H9 (cell line): Measurements from ENCODE around the gene TRAF3IP1. TPM values are rescaled to one million over a fixed set of nuclear protein-coding genes. Genes with fewer than 3 reads are reported as not detected.

Experiments used
- DNase-seq: peaks from one replicate; pipeline ENCODE4 v3.0.0-alpha.2; 2017
- H2AFZ ChIP-seq: one replicate; pipeline ENCODE4 v1.6.1; 2013; ENCODE audit warnings: mild to moderate bottlenecking, low read length, control low read depth, moderate library complexity
- H2AK5ac ChIP-seq: 2 replicates; pipeline ENCODE4 v1.6.1; 2013; ENCODE audit warnings: low read length, control low read depth, mixed read lengths; ENCODE audit not compliant: insufficient read length
- H2BK120ac ChIP-seq: one replicate; pipeline ENCODE4 v1.6.1; 2013; ENCODE audit warnings: low read depth, mild to moderate bottlenecking, low read length, control low read depth, inconsistent platforms; ENCODE audit not compliant: poor library complexity, severe bottlenecking
- H2BK12ac ChIP-seq: 2 replicates; pipeline ENCODE4 v1.6.1; 2013; ENCODE audit warnings: low read length, control low read depth, mixed read lengths, low read depth; ENCODE audit not compliant: insufficient read length
- H2BK15ac ChIP-seq: 2 replicates; pipeline ENCODE4 v1.6.1; 2013; ENCODE audit warnings: low read depth, low read length, control low read depth
- H2BK20ac ChIP-seq: one replicate; pipeline ENCODE4 v1.6.1; 2013; ENCODE audit warnings: low read depth, mild to moderate bottlenecking, low read length, control low read depth, inconsistent platforms; ENCODE audit not compliant: poor library complexity, severe bottlenecking
- H2BK5ac ChIP-seq: 2 replicates; pipeline ENCODE4 v1.6.1; 2013; ENCODE audit warnings: low read length, control low read depth, mixed read lengths; ENCODE audit not compliant: insufficient read length
- H3K14ac ChIP-seq: 2 replicates; pipeline ENCODE4 v1.6.1; 2013; ENCODE audit warnings: low read length, control low read depth; ENCODE audit not compliant: insufficient read depth
- H3K18ac ChIP-seq: 2 replicates; pipeline ENCODE4 v1.6.1; 2013; ENCODE audit warnings: low read depth, mild to moderate bottlenecking, mixed read lengths, low read length, control low read depth; ENCODE audit not compliant: insufficient read length
- H3K23ac ChIP-seq: 2 replicates; pipeline ENCODE4 v1.6.1; 2013; ENCODE audit warnings: low read length, control low read depth, mixed read lengths, low read depth; ENCODE audit not compliant: insufficient read length
- H3K23me2 ChIP-seq: 2 replicates; pipeline ENCODE4 v1.6.1; 2013; ENCODE audit warnings: low read depth, mild to moderate bottlenecking, mixed read lengths, low read length, control low read depth; ENCODE audit not compliant: insufficient read length, poor library complexity, severe bottlenecking
- H3K27ac ChIP-seq: 2 replicates; pipeline ENCODE4 v1.5.1; 2013; ENCODE audit warnings: low read length, control low read depth, mixed read lengths, low read depth; ENCODE audit not compliant: insufficient read length
- H3K27me3 ChIP-seq: 2 replicates; pipeline ENCODE4 v1.6.1; 2013; ENCODE audit warnings: low read length, control low read depth, inconsistent platforms; ENCODE audit not compliant: insufficient read depth
- H3K4ac ChIP-seq: 2 replicates; pipeline ENCODE4 v1.6.1; 2013; ENCODE audit warnings: low read depth, mild to moderate bottlenecking, control low read depth, inconsistent platforms, low read length, moderate library complexity
- H3K4me1 ChIP-seq: 2 replicates; pipeline ENCODE4 v1.6.1; 2013; ENCODE audit warnings: low read length, control low read depth, inconsistent platforms; ENCODE audit not compliant: insufficient read depth
- H3K4me2 ChIP-seq: 2 replicates; pipeline ENCODE4 v1.6.1; 2013; ENCODE audit warnings: low read length, control low read depth, mixed read lengths; ENCODE audit not compliant: insufficient read length, insufficient read depth
- H3K56ac ChIP-seq: 2 replicates; pipeline ENCODE4 v1.6.1; 2013; ENCODE audit warnings: low read depth, mild to moderate bottlenecking, mixed read lengths, low read length, control low read depth; ENCODE audit not compliant: insufficient read length
- H3K79me1 ChIP-seq: 2 replicates; pipeline ENCODE4 v1.6.1; 2013; ENCODE audit warnings: low read depth, mild to moderate bottlenecking, moderate library complexity, low read length, control low read depth, inconsistent platforms; ENCODE audit not compliant: insufficient read depth, poor library complexity, severe bottlenecking
- H3K79me2 ChIP-seq: 2 replicates; pipeline ENCODE4 v1.6.1; 2013; ENCODE audit warnings: low read length, control low read depth, inconsistent platforms; ENCODE audit not compliant: insufficient read depth
- H3K9ac ChIP-seq: 2 replicates; pipeline ENCODE4 v1.6.1; 2013; ENCODE audit warnings: low read length, control low read depth, mixed read lengths; ENCODE audit not compliant: insufficient read length; ENCODE audit errors: extremely low read depth
- H3K9me3 ChIP-seq: one replicate; pipeline ENCODE4 v1.6.1; 2013; ENCODE audit warnings: low read depth, low read length, inconsistent platforms; ENCODE audit not compliant: control insufficient read depth
- H3T11ph ChIP-seq: one replicate; pipeline ENCODE4 v1.6.1; 2013; ENCODE audit warnings: mild to moderate bottlenecking, low read length, control low read depth, inconsistent platforms
- H4K20me1 ChIP-seq: one replicate; pipeline ENCODE4 v1.6.1; 2013; ENCODE audit not compliant: control insufficient read depth, insufficient read length, insufficient read depth
- H4K5ac ChIP-seq: 2 replicates; pipeline ENCODE4 v1.6.1; 2013; ENCODE audit warnings: low read depth, mild to moderate bottlenecking, mixed read lengths, low read length, control low read depth; ENCODE audit not compliant: insufficient read length
- H4K8ac ChIP-seq: replicated peaks from 2 replicates; pipeline ENCODE4 v1.6.1; 2013; ENCODE audit warnings: low read length, control low read depth, mixed read lengths, low read depth; ENCODE audit not compliant: insufficient read length
- H4K91ac ChIP-seq: 2 replicates; pipeline ENCODE4 v1.6.1; 2013; ENCODE audit warnings: low read depth, mild to moderate bottlenecking, moderate library complexity, mixed read lengths, low read length, control low read depth; ENCODE audit not compliant: insufficient read length
- H3K27ac Mint-ChIP-seq, 3 experiments: 2 replicates in 2 of 3; 3 replicates in 1 of 3; pipeline ENCODE4 v1.8.0; 2020 to 2021; ENCODE audit warnings: mixed read lengths in 3 of 3, mild to moderate bottlenecking in 1 of 3, moderate library complexity in 1 of 3
- H3K27me3 Mint-ChIP-seq: 2 replicates; pipeline ENCODE4 v1.8.0; 2021; ENCODE audit warnings: low read depth, mild to moderate bottlenecking, moderate library complexity, mixed read lengths
- H3K36me3 Mint-ChIP-seq, 3 experiments: 2 replicates in 2 of 3; 3 replicates in 1 of 3; pipeline ENCODE4 v1.8.0; 2020 to 2021; ENCODE audit warnings: low read depth in 3 of 3, mixed read lengths in 3 of 3; ENCODE audit not compliant: insufficient read depth in 1 of 3
- H3K4me1 Mint-ChIP-seq, 2 experiments: 2 replicates each; pipeline ENCODE4 v1.8.0; 2020; ENCODE audit warnings: mixed read lengths in 2 of 2
- H3K4me3 Mint-ChIP-seq, 2 experiments: 2 replicates in 1 of 2; 3 replicates in 1 of 2; pipeline ENCODE4 v1.8.0; 2020 to 2021; ENCODE audit warnings: mild to moderate bottlenecking in 2 of 2, mixed read lengths in 2 of 2, moderate library complexity in 1 of 2
- H3K9me3 Mint-ChIP-seq, 2 experiments: 2 replicates in 1 of 2; 3 replicates in 1 of 2; pipeline ENCODE4 v1.8.0; 2020; ENCODE audit warnings: mild to moderate bottlenecking in 2 of 2, mixed read lengths in 2 of 2, moderate library complexity in 1 of 2
- WGBS: extraction: QIAGEN DNeasy Blood & Tissue Kit; methylation state at CpG from one replicate; pipeline ENCODE4 v1.1.7; 2013; ENCODE audit warnings: missing lambda C conversion rate, low lambda C conversion rate, mixed read lengths; ENCODE audit not compliant: insufficient read length; ENCODE audit errors: extremely low coverage; 5-methylcytosine and 5-hydroxymethylcytosine counted together
- total RNA-seq: library from RNA; stranded (reverse); gene quantifications from 2 replicates; pipeline ENCODE4 v1.2.1, GENCODE V29; 2021
- TF ChIP-seq, protein P1 (sequence below): fragments of 200-600 bp; sonication (generic); conservative IDR thresholded peaks from 3 replicates; pipeline ENCODE4 v1.8.0; 2021; ENCODE audit warnings: antibody characterized with exemption, mild to moderate bottlenecking

Gene TRAF3IP1
- total RNA-seq, 1 experiment from 2014 or later = 16.4 TPM

DNA sequence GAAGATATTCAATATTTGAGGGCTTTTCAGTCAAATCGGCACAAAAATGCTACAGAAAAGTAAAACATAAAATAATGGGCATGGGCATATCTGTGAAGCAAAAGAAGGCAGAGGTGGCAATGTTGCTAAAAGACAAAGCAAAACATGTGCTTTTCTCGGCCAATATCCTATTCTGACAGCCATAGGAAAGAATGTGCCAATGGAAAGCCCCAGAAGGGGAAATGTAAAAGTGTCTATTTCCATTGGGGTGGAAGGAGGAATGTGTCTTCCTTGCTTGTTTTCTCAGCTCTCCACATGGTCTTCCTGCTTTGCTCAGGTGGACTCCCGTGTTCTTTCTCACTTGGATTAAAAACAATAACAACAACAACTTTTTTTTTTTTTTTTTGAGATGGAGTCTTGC lies 18.2 kb upstream of the TRAF3IP1 start:
- H3K9me3 Mint-ChIP-seq = no peaks in the 10 kb centered on the region
- H3K18ac ChIP-seq = no peak overlapping the region
- H3K36me3 Mint-ChIP-seq = no peaks in the 10 kb centered on the region

More for the DNA sequence above, 18.2 kb upstream of the TRAF3IP1 start:
- Histone ChIP-seq H3K79me1 (no peaks in the 10 kb centered on the region), H3K14ac (no peak overlapping the region), H3K56ac (no peak overlapping the region), H4K5ac (no peak overlapping the region), H2BK120ac (no peak overlapping the region), H4K20me1 (no peaks in the 10 kb centered on the region), H2BK15ac (no peak overlapping the region), H2AFZ (no peak overlapping the region), H2BK12ac (no peak overlapping the region), H3K79me2 (no peaks in the 10 kb centered on the region), H4K8ac (no peak overlapping the region), H2BK5ac (no peak overlapping the region), H3K27me3 (no peaks in the 10 kb centered on the region), H3T11ph (no peak overlapping the region), H3K23ac (no peak overlapping the region), H2AK5ac (no peak overlapping the region), H3K23me2 (no peaks in the 10 kb centered on the region), H3K4ac (no peak overlapping the region), H3K4me1 (no peaks in the 10 kb centered on the region), H4K91ac (no peak overlapping the region), H2BK20ac (no peak overlapping the region), H3K4me2 (no peak overlapping the region), H3K27ac (no peak overlapping the region), H3K9ac (no peak overlapping the region), H3K9me3 (no peaks in the 10 kb centered on the region)
- TF ChIP-seq, protein P1, sequence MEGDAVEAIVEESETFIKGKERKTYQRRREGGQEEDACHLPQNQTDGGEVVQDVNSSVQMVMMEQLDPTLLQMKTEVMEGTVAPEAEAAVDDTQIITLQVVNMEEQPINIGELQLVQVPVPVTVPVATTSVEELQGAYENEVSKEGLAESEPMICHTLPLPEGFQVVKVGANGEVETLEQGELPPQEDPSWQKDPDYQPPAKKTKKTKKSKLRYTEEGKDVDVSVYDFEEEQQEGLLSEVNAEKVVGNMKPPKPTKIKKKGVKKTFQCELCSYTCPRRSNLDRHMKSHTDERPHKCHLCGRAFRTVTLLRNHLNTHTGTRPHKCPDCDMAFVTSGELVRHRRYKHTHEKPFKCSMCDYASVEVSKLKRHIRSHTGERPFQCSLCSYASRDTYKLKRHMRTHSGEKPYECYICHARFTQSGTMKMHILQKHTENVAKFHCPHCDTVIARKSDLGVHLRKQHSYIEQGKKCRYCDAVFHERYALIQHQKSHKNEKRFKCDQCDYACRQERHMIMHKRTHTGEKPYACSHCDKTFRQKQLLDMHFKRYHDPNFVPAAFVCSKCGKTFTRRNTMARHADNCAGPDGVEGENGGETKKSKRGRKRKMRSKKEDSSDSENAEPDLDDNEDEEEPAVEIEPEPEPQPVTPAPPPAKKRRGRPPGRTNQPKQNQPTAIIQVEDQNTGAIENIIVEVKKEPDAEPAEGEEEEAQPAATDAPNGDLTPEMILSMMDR = no peak
- H3K4me1 Mint-ChIP-seq = peaks cover 6 to 11% of the 10 kb centered on the region in 2 experiments
- WGBS = no CpG with 5 or more reads among the region's 3 CpGs
- peaks cover 5% of the 10 kb centered on the region for H3K27me3 Mint-ChIP-seq
- no peak overlapping the region for H3K4me3 Mint-ChIP-seq
- no peak for DNase-seq
- H3K27ac Mint-ChIP-seq = no peak overlapping the region
